GM12878 (cell line): Measurements from ENCODE around the gene GTF2IRD1.
"Not testable (repeated sequence)": the region's sequence is repeated elsewhere in the genome, so short reads cannot be mapped to it uniquely, and the experiment has no call there.

ENCODE experiments used
- CBFB ChIP-seq: IDR thresholded peaks from 2 replicates; pipeline ENCODE4 v1.6.1; 2016; ENCODE audit warnings: antibody characterized with exemption, low read depth
- CEBPB ChIP-seq, 2 experiments: fragments of 150-350 bp in 1 of 2; IDR thresholded peaks; 2 replicates each; pipeline ENCODE4 v1.6.1; 2012 to 2014; ENCODE audit warnings: low read depth in 2 of 2, low read length in 2 of 2, borderline replicate concordance in 1 of 2, inconsistent platforms in 1 of 2
- CREB1 ChIP-seq: IDR thresholded peaks from 2 replicates; pipeline ENCODE4 v1.6.1; 2012; ENCODE audit warnings: low read depth, mild to moderate bottlenecking, inconsistent platforms
- POLR2A ChIP-seq: IDR thresholded peaks from 2 replicates; pipeline ENCODE4 v1.6.1; 2011; ENCODE audit warnings: low read depth, mild to moderate bottlenecking, low read length
- SMC3 ChIP-seq: IDR thresholded peaks from 2 replicates; pipeline ENCODE4 v1.6.1; 2011; ENCODE audit warnings: low read length, improper control_type of control experiment, borderline replicate concordance
- TF ChIP-seq, protein P1 (sequence below), 3 experiments: IDR thresholded peaks in 2 of 3; conservative IDR thresholded peaks in 1 of 3; 2 replicates each; pipeline ENCODE4 v1.5.1; 2011; ENCODE audit warnings: low read depth in 3 of 3, low read length in 3 of 3, mild to moderate bottlenecking in 3 of 3, control low read depth in 2 of 3, moderate library complexity in 2 of 3, inconsistent platforms in 1 of 3, mixed read lengths in 1 of 3; ENCODE audit not compliant: control insufficient read depth in 2 of 3, insufficient read depth in 1 of 3; ENCODE audit errors: extremely low read depth in 1 of 3
- TF ChIP-seq, protein P2 (sequence below): fragments of 450-650 bp; formaldehyde crosslinking; IDR thresholded peaks from 2 replicates; pipeline ENCODE4 v1.4.0; 2022; ENCODE audit warnings: mild to moderate bottlenecking, moderate library complexity

DNA sequence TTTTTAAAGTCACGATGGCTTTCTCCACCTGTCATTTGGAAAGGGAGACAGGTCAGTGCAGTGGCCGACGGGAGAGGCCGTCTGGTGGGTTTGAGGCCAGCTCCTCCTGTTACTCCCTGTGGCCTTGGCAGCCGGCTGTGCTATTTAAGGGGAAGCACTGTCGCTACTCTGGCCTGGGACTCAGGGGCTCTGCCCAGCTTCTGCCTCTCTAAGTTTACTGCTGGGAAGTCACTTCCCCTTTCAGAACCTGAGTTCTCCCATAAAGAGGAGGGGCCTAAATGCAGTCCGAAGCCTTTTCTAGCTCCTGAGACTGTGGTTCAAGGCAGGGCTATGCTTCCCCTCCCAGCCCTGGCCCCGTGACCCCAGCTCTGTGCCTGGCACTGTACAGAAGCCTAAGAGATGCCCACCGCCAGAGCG, 99.9 kb downstream of the GTF2IRD1 start:
- TF ChIP-seq, protein P1, sequence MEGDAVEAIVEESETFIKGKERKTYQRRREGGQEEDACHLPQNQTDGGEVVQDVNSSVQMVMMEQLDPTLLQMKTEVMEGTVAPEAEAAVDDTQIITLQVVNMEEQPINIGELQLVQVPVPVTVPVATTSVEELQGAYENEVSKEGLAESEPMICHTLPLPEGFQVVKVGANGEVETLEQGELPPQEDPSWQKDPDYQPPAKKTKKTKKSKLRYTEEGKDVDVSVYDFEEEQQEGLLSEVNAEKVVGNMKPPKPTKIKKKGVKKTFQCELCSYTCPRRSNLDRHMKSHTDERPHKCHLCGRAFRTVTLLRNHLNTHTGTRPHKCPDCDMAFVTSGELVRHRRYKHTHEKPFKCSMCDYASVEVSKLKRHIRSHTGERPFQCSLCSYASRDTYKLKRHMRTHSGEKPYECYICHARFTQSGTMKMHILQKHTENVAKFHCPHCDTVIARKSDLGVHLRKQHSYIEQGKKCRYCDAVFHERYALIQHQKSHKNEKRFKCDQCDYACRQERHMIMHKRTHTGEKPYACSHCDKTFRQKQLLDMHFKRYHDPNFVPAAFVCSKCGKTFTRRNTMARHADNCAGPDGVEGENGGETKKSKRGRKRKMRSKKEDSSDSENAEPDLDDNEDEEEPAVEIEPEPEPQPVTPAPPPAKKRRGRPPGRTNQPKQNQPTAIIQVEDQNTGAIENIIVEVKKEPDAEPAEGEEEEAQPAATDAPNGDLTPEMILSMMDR (IDR thresholded peaks at IDR 0.05 in 2 of 3, conservative IDR thresholded peaks at IDR 0.05 in 1 of 3; ENCODE audit: control insufficient read depth in 2 of 3, extremely low read depth in 1 of 3, insufficient read depth in 1 of 3, low read depth in 3 of 3, low read length in 3 of 3): not testable (repeated sequence)
- not testable (repeated sequence) for TF ChIP-seq CEBPB (IDR thresholded peaks at IDR 0.05; ENCODE audit: borderline replicate concordance in 1 of 2, low read depth in 2 of 2, low read length in 2 of 2); SMC3; CREB1; POLR2A; CBFB
- TF ChIP-seq, protein P2, sequence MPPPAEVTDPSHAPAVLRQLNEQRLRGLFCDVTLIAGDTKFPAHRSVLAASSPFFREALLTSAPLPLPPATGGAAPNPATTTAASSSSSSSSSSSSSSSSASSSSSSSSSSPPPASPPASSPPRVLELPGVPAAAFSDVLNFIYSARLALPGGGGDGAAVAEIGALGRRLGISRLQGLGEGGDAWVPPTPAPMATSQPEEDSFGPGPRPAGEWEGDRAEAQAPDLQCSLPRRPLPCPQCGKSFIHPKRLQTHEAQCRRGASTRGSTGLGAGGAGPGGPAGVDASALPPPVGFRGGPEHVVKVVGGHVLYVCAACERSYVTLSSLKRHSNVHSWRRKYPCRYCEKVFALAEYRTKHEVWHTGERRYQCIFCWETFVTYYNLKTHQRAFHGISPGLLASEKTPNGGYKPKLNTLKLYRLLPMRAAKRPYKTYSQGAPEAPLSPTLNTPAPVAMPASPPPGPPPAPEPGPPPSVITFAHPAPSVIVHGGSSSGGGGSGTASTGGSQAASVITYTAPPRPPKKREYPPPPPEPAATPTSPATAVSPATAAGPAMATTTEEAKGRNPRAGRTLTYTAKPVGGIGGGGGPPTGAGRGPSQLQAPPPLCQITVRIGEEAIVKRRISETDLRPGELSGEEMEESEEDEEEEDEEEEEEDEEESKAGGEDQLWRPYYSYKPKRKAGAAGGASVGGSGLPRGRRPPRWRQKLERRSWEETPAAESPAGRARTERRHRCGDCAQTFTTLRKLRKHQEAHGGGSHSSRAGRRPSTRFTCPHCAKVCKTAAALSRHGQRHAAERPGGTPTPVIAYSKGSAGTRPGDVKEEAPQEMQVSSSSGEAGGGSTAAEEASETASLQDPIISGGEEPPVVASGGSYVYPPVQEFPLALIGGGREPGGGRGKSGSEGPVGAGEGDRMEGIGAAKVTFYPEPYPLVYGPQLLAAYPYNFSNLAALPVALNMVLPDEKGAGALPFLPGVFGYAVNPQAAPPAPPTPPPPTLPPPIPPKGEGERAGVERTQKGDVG: not testable (repeated sequence)
